ENCODE results near the gene FAM209B.
A peak's percentile ranks its signal among the peaks of the same experiment; 100 is the strongest.
"Not testable (repeated sequence)": the region's sequence is repeated elsewhere in the genome, so short reads cannot be mapped to it uniquely, and the experiment has no call there.

FAM209B gene

GRCh38 chr20:56542489-56543030, 9.5 kb downstream of the FAM209B start:
- DNase-seq = no peak

GRCh38 chr20:56551571-56551970, 18.5 kb downstream of the FAM209B start:
- DNase-seq = no peak

- no peak for DNase-seq
Measured at GRCh38 chr20:56552911-56553629, 20.0 kb downstream of the FAM209B start.

DNA sequence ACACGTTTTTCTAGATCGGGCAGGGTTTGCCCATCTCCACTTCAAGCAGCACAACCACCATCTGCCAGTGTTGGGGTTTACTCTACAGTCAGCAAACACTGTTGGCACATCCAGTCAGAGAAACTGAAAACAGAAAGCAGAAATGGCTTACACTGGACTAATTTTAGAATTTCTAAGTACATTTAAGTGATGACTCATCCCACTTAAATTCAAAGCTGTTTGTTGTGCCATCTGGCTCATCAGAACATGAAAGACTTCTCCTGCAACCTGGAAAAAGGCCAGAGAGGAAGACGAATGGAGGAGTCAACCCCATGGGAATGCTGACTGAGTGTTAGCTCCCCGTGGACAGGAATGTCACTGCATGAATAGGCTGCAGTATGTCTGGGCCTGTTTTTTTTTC, 21.8 kb downstream of the FAM209B start:
- DNase-seq = peak in 1 of 2 experiments; percentile 17

GRCh38 chr20:56558968-56559367, 25.9 kb downstream of the FAM209B start:
- DNase-seq = no peak

- not testable (repeated sequence) for DNase-seq
Measured at GRCh38 chr20:56564526-56564925, 31.5 kb downstream of the FAM209B start.

- DNase-seq = no peak
Measured at GRCh38 chr20:56565511-56565910, 32.5 kb downstream of the FAM209B start.

DNA sequence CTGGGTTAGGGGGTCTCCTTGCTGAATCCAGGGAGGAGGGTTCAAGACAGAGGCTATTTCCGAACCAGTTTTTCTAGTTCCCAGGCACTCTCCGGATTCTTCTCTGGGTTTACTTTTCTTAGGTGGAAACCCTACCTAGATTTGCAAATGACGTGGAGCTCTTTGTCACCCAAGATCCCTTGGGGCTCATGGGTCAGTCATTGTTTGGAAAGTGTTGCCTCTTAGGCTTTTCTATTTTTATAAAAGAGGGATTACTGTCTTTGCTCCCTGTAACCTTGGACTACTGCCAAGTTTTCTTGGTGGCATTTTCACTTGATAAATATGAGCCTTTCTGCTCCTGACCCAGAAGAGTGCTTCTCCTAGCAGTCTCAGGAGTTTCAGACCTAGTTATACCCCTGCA, 33.6 kb downstream of the FAM209B start:
- DNase-seq = no peak

GRCh38 chr20:56570832-56571231, 37.8 kb downstream of the FAM209B start:
- no peak for DNase-seq

GRCh38 chr20:56572172-56572571, 39.1 kb downstream of the FAM209B start:
- no peak for DNase-seq

- DNase-seq = no peak
Measured at GRCh38 chr20:56573986-56574385, 40.9 kb downstream of the FAM209B start.

DNA sequence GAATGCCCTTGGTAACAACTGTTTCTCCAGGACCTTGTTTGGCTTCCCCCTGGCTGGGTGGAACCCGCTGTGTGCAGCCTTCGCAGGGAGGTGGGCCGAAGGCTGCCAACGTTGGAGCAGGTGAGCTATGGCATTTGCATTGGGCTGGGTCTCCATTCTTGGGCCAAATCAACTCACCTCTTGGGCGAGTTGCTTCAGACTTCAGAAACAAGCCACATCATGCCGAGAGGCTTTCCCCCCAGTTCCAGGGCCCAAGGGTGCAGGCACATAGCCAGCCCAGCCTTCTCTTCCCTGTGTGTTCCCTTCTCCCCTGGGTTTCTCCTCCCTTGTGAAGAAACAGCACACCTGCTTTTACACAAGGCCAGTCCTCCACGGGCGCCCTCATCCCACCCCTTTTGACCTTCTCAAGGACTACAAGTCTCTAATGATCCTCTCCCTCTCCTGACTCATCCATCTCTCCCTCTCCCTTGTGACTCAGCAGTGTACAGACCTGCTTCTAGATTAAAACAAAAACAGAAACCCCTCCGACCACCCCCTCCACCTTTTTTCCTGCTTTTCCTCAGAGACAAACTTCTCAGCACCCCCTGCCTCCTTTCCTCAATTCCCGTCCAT, 41.6 kb downstream of the FAM209B start:
- DNase-seq = no peak

GRCh38 chr20:56575157-56575556, 42.1 kb downstream of the FAM209B start:
- no peak for DNase-seq

DNA sequence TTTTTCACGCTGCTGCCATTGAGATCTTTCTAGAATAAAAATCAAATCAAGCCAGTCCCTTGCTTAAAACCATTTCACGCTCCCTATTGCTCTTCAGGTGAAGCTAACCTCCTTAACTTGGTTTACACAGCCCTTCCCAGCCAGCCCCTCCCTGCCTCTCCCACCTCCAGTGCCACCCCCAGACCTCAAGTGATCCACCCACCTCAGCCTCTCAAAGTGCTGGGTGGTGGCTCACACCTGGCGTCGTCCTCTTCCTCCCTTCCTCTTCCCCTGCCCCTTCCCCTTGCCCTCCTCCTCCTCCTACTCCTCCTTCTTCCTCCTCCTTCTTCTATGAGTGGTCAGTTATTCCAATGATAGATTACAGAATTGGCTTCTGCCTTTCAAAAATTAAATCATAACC, 42.9 kb downstream of the FAM209B start:
- no peak for DNase-seq

GRCh38 chr20:56579301-56579710, 46.3 kb downstream of the FAM209B start:
- DNase-seq = no peak

DNA sequence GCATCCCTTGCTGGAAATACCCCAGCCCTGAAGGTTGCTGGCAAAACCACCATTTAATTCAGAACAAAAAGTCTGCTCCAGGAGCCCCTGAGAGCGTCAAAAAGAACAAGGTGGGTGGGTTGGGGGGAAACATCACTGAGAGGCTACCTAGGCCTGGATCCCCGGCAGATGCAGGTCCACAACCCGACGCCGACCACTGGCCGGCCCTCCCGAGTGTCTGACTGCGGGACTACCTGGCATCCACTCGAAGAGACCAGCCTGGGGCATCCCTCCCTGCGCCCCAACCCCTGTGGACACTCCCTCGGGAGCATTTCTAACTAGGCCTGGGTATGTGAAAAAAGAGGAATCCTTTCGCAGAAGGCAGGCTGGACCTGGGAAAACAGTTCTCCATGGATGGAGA, 47.2 kb downstream of the FAM209B start:
- no peak for DNase-seq

GRCh38 chr20:56581701-56582100, 48.7 kb downstream of the FAM209B start:
- no peak for DNase-seq

DNA sequence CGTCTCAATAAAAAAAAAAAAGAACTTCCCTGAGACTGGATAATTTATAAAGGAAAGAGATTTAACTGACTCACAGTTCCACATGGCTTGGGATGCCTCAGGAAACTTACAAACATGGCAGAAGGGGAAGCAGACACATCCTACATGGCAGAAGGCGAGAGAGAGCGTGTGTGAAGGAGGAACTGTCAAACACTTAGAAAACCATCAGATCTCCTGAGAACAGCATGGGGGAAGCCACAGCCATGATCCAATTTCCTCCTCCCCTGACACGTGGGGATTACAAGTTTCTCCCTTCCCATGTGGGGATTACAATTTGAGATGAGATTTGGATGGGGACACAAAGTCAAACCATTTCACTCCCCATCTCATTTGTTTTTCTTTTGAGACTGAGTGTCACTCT, 49.5 kb downstream of the FAM209B start:
- no peak for DNase-seq

GRCh38 chr20:56584916-56585315, 51.9 kb downstream of the FAM209B start:
- no peak for DNase-seq

Data from activated T-cell treated with anti-CD3 and anti-CD28 coated beads, Interleukin-2, amount 50 U/mL, for 48 hours (primary cell).